Lung (tissue), 12 donors: Measurements from ENCODE around the gene CDH23. TPM values are rescaled to one million over a fixed set of nuclear protein-coding genes. Genes with fewer than 3 reads are reported as not detected.

Experiments
- ATAC-seq: fragments of 200-7000 bp; cut with Tn5 transposase; one replicate; pipeline ENCODE4 v1.9.1; 2020; ENCODE audit warnings: moderate number of reproducible peaks; ENCODE audit not compliant: insufficient read depth, low FRiP score
- DNase-seq, 3 donors: peaks; one replicate each; pipeline ENCODE4 v3.0.0-alpha.2; 2013 to 2017
- H3K27ac ChIP-seq, 2 donors: one replicate each; pipeline ENCODE4 v1.5.1; 2013; ENCODE audit warnings: mild to moderate bottlenecking in 2 of 2, moderate library complexity in 2 of 2, control low read depth in 1 of 2, inconsistent platforms in 1 of 2, low read depth in 1 of 2, low read length in 1 of 2
- H3K27me3 ChIP-seq, 3 donors: one replicate each; pipeline ENCODE4 v1.5.1; 2013; ENCODE audit warnings: low read length in 2 of 3; ENCODE audit not compliant: control insufficient read depth in 3 of 3, insufficient read depth in 3 of 3
- H3K36me3 ChIP-seq, 4 donors: one replicate each; pipeline ENCODE4 v1.5.1; 2013; ENCODE audit warnings: low read length in 4 of 4, mild to moderate bottlenecking in 1 of 4, moderate library complexity in 1 of 4; ENCODE audit not compliant: control insufficient read depth in 4 of 4, insufficient read depth in 4 of 4
- H3K4me1 ChIP-seq, 5 donors: one replicate each; pipeline ENCODE4 v1.5.1; 2013; ENCODE audit warnings: low read length in 5 of 5, mild to moderate bottlenecking in 2 of 5, moderate library complexity in 1 of 5; ENCODE audit not compliant: control insufficient read depth in 5 of 5, insufficient read depth in 5 of 5
- H3K4me3 ChIP-seq: one replicate; pipeline ENCODE4 v1.5.1; 2013; ENCODE audit warnings: mild to moderate bottlenecking, control low read depth, moderate library complexity
- H3K9ac ChIP-seq, 2 donors: one replicate each; pipeline ENCODE4 v1.5.1; 2013; ENCODE audit warnings: low read length in 2 of 2, control low read depth in 1 of 2; ENCODE audit not compliant: insufficient read depth in 1 of 2
- H3K9me3 ChIP-seq, 4 donors: one replicate each; pipeline ENCODE4 v1.5.1; 2013; ENCODE audit warnings: low read length in 3 of 4, mild to moderate bottlenecking in 1 of 4, moderate library complexity in 1 of 4; ENCODE audit not compliant: control insufficient read depth in 4 of 4, insufficient read depth in 3 of 4
- WGBS, 2 donors: extraction: QIAGEN DNeasy Blood & Tissue Kit; methylation state at CpG; one replicate each; pipeline ENCODE4 v1.1.7; 2013; 5-methylcytosine and 5-hydroxymethylcytosine counted together
- polyA plus RNA-seq, 2 donors: library from polyadenylated mRNA; stranded (reverse); fragments of 200-250 nt; gene quantifications; one replicate each; pipeline ENCODE4 v1.2.1, GENCODE V29; 2013
- total RNA-seq, 2 donors: library from RNA; depleted of rRNA in 1 of 2; stranded (reverse); fragments of >200 nt in 1 of 2; gene quantifications; one replicate each; pipeline ENCODE4 v1.2.1, GENCODE V29; 2014 to 2021
- TF ChIP-seq, protein P1 (sequence below): IDR thresholded peaks from 2 replicates; pipeline ENCODE4 v1.5.1; 2012; ENCODE audit warnings: mild to moderate bottlenecking; ENCODE audit errors: control extremely low read depth, extremely low read depth
- donor health status: control.
- donor health status: control.
- donor health status: Bipolar disorder and iron deficiency.
- donor health status: healthy.
- donor health status: DM: yes; HTN: yes; CAD: no.

The CDH23 gene
- total and polyA plus RNA-seq, 4 donors: 4.5 to 29.5 (median 6.0) TPM

DNA sequence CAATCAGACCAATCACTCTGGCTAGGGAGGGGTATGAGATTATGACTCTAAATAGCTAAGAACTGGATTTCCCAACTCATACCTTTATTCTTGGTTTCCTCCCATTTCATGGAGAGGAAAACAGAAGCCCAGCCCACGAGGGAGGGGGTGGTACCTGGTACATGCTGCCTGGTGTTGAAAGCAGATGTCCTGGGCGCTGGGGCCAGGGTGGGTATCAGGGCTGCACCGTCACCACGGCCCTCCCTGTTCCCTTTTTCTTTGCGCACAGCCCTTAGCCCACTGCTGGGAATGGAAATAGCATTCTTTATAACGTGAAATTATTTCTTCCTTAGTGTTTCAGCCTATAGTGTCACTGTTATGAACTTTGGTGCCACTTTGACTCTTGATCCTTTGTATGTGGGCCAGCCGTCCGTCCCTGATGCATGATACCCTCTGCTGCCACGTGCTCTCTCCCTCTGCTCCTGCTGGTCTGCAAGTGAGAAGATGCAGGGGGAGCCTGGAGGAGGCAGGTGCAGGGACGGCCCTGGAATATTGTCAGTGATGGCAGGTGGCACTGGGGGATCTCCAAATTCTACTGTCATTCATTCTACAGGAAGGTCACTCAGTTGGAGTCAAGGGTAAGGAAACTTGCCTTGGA, 158.5 kb downstream of the CDH23 start:
- WGBS, 2 donors: 51 to 65% methylated on average over 10 of the region's 10 CpGs
- H3K36me3 ChIP-seq: no peaks in the 10 kb centered on the region
- no peaks in the 10 kb centered on the region for H3K4me1 ChIP-seq
- DNase-seq (no peak), ATAC-seq (no peak)
- H3K9ac ChIP-seq: no peak overlapping the region
- no peaks in the 10 kb centered on the region for H3K9me3 ChIP-seq
- no peak overlapping the region for H3K4me3 ChIP-seq
- TF ChIP-seq, protein P1, sequence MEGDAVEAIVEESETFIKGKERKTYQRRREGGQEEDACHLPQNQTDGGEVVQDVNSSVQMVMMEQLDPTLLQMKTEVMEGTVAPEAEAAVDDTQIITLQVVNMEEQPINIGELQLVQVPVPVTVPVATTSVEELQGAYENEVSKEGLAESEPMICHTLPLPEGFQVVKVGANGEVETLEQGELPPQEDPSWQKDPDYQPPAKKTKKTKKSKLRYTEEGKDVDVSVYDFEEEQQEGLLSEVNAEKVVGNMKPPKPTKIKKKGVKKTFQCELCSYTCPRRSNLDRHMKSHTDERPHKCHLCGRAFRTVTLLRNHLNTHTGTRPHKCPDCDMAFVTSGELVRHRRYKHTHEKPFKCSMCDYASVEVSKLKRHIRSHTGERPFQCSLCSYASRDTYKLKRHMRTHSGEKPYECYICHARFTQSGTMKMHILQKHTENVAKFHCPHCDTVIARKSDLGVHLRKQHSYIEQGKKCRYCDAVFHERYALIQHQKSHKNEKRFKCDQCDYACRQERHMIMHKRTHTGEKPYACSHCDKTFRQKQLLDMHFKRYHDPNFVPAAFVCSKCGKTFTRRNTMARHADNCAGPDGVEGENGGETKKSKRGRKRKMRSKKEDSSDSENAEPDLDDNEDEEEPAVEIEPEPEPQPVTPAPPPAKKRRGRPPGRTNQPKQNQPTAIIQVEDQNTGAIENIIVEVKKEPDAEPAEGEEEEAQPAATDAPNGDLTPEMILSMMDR: no peak
- H3K27ac ChIP-seq: no peak overlapping the region
- no peaks in the 10 kb centered on the region for H3K27me3 ChIP-seq

DNA sequence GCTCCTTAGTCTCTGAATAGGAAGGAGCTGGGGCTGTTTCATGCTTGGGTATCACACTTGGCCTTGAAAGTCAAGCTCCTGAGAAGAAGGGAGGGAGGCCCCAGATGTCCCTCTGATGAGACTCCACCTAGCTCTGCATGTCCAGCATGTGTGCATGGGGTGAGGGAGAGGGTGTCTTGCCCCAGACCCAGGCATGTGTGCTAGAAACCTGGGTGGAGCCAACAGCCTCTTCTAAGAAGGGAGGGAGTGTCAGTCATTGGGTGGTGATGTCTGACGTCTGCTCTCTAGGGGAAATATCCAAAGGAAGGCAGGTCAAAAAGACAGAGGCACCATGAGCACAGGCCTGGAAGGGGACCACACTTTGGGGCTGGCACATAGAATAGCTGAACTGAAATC, 159.0 kb downstream of the CDH23 start:
- no peak overlapping the region for H3K9ac ChIP-seq
- WGBS, 2 donors: 57 to 59% methylated on average over 1 of the region's 1 CpG
- H3K36me3 ChIP-seq: no peaks in the 10 kb centered on the region
- ATAC-seq (no peak), DNase-seq (no peak)
- no peaks in the 10 kb centered on the region for H3K27me3 ChIP-seq
- H3K4me3 ChIP-seq: no peak overlapping the region
- TF ChIP-seq, protein P1: no peak
- H3K9me3 ChIP-seq: no peaks in the 10 kb centered on the region
- no peak overlapping the region for H3K27ac ChIP-seq
- H3K4me1 ChIP-seq: no peaks in the 10 kb centered on the region

DNA sequence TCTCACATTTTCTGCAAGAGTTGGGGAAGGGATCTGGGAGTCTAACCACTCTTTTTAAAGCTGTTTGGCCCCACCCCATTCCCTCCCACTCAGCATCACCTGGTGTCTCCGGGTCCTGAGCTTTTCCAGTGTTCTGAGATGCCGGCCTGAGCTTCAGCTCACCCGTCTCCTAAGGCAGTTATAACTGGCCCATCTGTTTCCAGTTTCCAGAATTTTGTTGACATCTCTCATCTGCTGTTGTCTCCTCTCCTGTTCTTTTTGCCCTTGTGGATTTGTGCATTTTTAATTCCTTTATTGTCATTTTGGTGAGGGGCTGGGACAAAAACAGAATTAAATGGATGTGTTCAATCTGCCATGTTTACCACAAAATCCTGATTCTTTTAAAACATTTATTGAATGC, 162.3 kb downstream of the CDH23 start:
- no peak for DNase-seq
- no peaks in the 10 kb centered on the region for H3K36me3 ChIP-seq
- TF ChIP-seq, protein P1: no peak
- H3K27ac ChIP-seq: no peak overlapping the region
- no peak overlapping the region for H3K9ac ChIP-seq
- 68 to 84% methylated on average over 3 of the region's 3 CpGs for WGBS, 2 donors
- H3K9me3 ChIP-seq: no peaks in the 10 kb centered on the region
- no peak overlapping the region for H3K4me3 ChIP-seq
- ATAC-seq: no peak
- H3K4me1 ChIP-seq: peaks cover 0 to under 1% (median 0%) of the 10 kb centered on the region in 5 donors
- H3K27me3 ChIP-seq: no peaks in the 10 kb centered on the region
